Mammary epithelial cell (primary cell): ENCODE data around the gene DPP3.
"Not testable (repeated sequence)": the region's sequence is repeated elsewhere in the genome, so short reads cannot be mapped to it uniquely, and the experiment has no call there.

ENCODE experiments used
- EZH2 ChIP-seq: IDR thresholded peaks from 2 replicates; pipeline ENCODE4 v1.6.1; 2012; ENCODE audit warnings: low read length, inconsistent platforms, borderline replicate concordance
- TF ChIP-seq, protein P1 (sequence below), 2 donors: IDR thresholded peaks in 1 of 2; conservative IDR thresholded peaks in 1 of 2; 2 replicates each; pipeline ENCODE4 v1.5.1; 2011 to 2012; ENCODE audit warnings: inconsistent platforms in 2 of 2, low read length in 2 of 2, mild to moderate bottlenecking in 2 of 2, control low read depth in 1 of 2, low read depth in 1 of 2; ENCODE audit not compliant: insufficient read depth in 1 of 2; ENCODE audit errors: extremely low read depth in 1 of 2

GRCh38 chr11:66464116-66464515 lies 16.1 kb upstream of the DPP3 start:
- TF ChIP-seq, protein P1, sequence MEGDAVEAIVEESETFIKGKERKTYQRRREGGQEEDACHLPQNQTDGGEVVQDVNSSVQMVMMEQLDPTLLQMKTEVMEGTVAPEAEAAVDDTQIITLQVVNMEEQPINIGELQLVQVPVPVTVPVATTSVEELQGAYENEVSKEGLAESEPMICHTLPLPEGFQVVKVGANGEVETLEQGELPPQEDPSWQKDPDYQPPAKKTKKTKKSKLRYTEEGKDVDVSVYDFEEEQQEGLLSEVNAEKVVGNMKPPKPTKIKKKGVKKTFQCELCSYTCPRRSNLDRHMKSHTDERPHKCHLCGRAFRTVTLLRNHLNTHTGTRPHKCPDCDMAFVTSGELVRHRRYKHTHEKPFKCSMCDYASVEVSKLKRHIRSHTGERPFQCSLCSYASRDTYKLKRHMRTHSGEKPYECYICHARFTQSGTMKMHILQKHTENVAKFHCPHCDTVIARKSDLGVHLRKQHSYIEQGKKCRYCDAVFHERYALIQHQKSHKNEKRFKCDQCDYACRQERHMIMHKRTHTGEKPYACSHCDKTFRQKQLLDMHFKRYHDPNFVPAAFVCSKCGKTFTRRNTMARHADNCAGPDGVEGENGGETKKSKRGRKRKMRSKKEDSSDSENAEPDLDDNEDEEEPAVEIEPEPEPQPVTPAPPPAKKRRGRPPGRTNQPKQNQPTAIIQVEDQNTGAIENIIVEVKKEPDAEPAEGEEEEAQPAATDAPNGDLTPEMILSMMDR (conservative IDR thresholded peaks at IDR 0.05 in 1 of 2, IDR thresholded peaks at IDR 0.05 in 1 of 2; ENCODE audit: extremely low read depth in 1 of 2, insufficient read depth in 1 of 2, low read depth in 1 of 2, low read length in 2 of 2): not testable (repeated sequence)
- TF ChIP-seq EZH2: not testable (repeated sequence)
